DND-41 (cell line): Measurements from ENCODE around the gene FSCB.

Experiments
- ATAC-seq: fragments of 200-7000 bp; cut with Tn5 transposase; 3 replicates; pipeline ENCODE4 v1.9.1; 2021; ENCODE audit warnings: low read depth; ENCODE audit not compliant: insufficient read depth
- DNase-seq: peaks from one replicate; pipeline ENCODE4 v3.0.0-alpha.2; 2020
- H2AFZ ChIP-seq: 2 replicates; pipeline ENCODE4 v1.6.0; 2012; ENCODE audit warnings: low read depth, low read length
- H3K27ac ChIP-seq: 2 replicates; pipeline ENCODE4 v1.5.1; 2012; ENCODE audit warnings: low read length, inconsistent platforms
- H3K27me3 ChIP-seq: fragments of 200-600 bp; sonication (generic); 2 replicates; pipeline ENCODE4 v1.6.0; 2012; ENCODE audit warnings: low read length, mild to moderate bottlenecking, inconsistent platforms; ENCODE audit not compliant: insufficient read depth, poor library complexity
- H3K36me3 ChIP-seq: 2 replicates; pipeline ENCODE4 v1.5.1; 2012; ENCODE audit warnings: low read length, inconsistent platforms; ENCODE audit not compliant: insufficient read depth
- H3K4me1 ChIP-seq: 2 replicates; pipeline ENCODE4 v1.5.1; 2012; ENCODE audit warnings: mild to moderate bottlenecking, low read length; ENCODE audit not compliant: insufficient read depth
- H3K4me2 ChIP-seq: 2 replicates; pipeline ENCODE4 v1.6.0; 2012; ENCODE audit warnings: mild to moderate bottlenecking, moderate library complexity, low read length, inconsistent platforms; ENCODE audit not compliant: insufficient read depth
- H3K4me3 ChIP-seq, 2 experiments: fragments of 200-600 bp in 1 of 2; shearing (Covaris generic) in 1 of 2; 2 replicates each; pipeline ENCODE4 v1.5.1; 2012 to 2016; ENCODE audit warnings: inconsistent platforms in 2 of 2, low read length in 2 of 2, mild to moderate bottlenecking in 2 of 2, low read depth in 1 of 2, moderate library complexity in 1 of 2
- H3K79me2 ChIP-seq: 2 replicates; pipeline ENCODE4 v1.6.0; 2012; ENCODE audit warnings: low read length, inconsistent platforms; ENCODE audit not compliant: insufficient read depth
- H3K9ac ChIP-seq: 2 replicates; pipeline ENCODE4 v1.6.0; 2012; ENCODE audit warnings: low read depth, mild to moderate bottlenecking, inconsistent platforms, low read length, moderate library complexity
- H3K9me3 ChIP-seq: 2 replicates; pipeline ENCODE4 v1.5.1; 2012; ENCODE audit warnings: low read length, moderate library complexity, mild to moderate bottlenecking, inconsistent platforms; ENCODE audit not compliant: insufficient read depth, severe bottlenecking
- H4K20me1 ChIP-seq: 2 replicates; pipeline ENCODE4 v1.6.0; 2012; ENCODE audit warnings: low read length; ENCODE audit not compliant: insufficient read depth
- CTCF ChIP-seq: IDR thresholded peaks from 2 replicates; pipeline ENCODE4 v1.5.1; 2012; ENCODE audit warnings: borderline replicate concordance, low read length, moderate library complexity, mild to moderate bottlenecking; ENCODE audit not compliant: poor library complexity, severe bottlenecking; ENCODE audit errors: extremely low read depth
- EZH2 ChIP-seq: IDR thresholded peaks from 3 replicates; pipeline ENCODE4 v1.6.1; 2012; ENCODE audit warnings: borderline replicate concordance, low read depth, mild to moderate bottlenecking, moderate library complexity, low read length, inconsistent platforms; ENCODE audit not compliant: severe bottlenecking

FSCB gene

GRCh38 chr14:44507183-44507582 lies at the start of gene FSCB:
TSS of gene FSCB (minus strand) at chr14:44507283. CDS start at chr14:44506987, 296 bp downstream.
- Histone ChIP-seq H4K20me1 (no peaks in the 10 kb centered on the region), H3K79me2 (no peaks in the 10 kb centered on the region), H3K27me3 (no peaks in the 10 kb centered on the region), H3K9me3 (no peaks in the 10 kb centered on the region), H3K36me3 (no peaks in the 10 kb centered on the region), H3K4me1 (no peaks in the 10 kb centered on the region), H3K9ac (no peak within 1 kb of the TSS), H3K4me2 (no peak within 1 kb of the TSS), H2AFZ (no peak within 1 kb of the TSS), H3K27ac (no peak within 1 kb of the TSS), H3K4me3 (no peak within 1 kb of the TSS)
- TF ChIP-seq CTCF = no peak
- TF ChIP-seq EZH2 = no peak
- DNase-seq (no peak), ATAC-seq (no peak)

- Histone ChIP-seq H3K36me3 (no peaks in the 10 kb centered on the region), H4K20me1 (no peaks in the 10 kb centered on the region), H2AFZ (no peak overlapping the region), H3K27ac (no peak overlapping the region), H3K79me2 (no peaks in the 10 kb centered on the region), H3K4me3 (no peak overlapping the region), H3K9ac (no peak overlapping the region), H3K9me3 (no peaks in the 10 kb centered on the region), H3K4me2 (no peak overlapping the region), H3K27me3 (no peaks in the 10 kb centered on the region), H3K4me1 (no peaks in the 10 kb centered on the region)
- DNase-seq (no peak), ATAC-seq (no peak)
- TF ChIP-seq EZH2 (no peak), CTCF (no peak)
Observed at GRCh38 chr14:44531658-44532057, 24.6 kb upstream of the FSCB start.

GRCh38 chr14:44530475-44530874 lies 23.4 kb upstream of the FSCB start:
- Histone ChIP-seq H3K4me3 (no peak overlapping the region), H3K79me2 (no peaks in the 10 kb centered on the region), H3K4me1 (no peaks in the 10 kb centered on the region), H3K27ac (no peak overlapping the region), H3K4me2 (no peak overlapping the region), H3K36me3 (no peaks in the 10 kb centered on the region), H3K9me3 (no peaks in the 10 kb centered on the region), H4K20me1 (no peaks in the 10 kb centered on the region), H3K9ac (no peak overlapping the region), H3K27me3 (no peaks in the 10 kb centered on the region), H2AFZ (no peak overlapping the region)
- ATAC-seq = no peak
- TF ChIP-seq EZH2 (no peak), CTCF (no peak)
- DNase-seq = no peak

GRCh38 chr14:44529026-44529425 lies 21.9 kb upstream of the FSCB start:
- H3K4me3 ChIP-seq = no peak overlapping the region
- H3K9ac ChIP-seq = no peak overlapping the region
- no peaks in the 10 kb centered on the region for H3K9me3 ChIP-seq
- H3K36me3 ChIP-seq = no peaks in the 10 kb centered on the region
- H2AFZ ChIP-seq = no peak overlapping the region
- H3K4me2 ChIP-seq = no peak overlapping the region
- no peaks in the 10 kb centered on the region for H4K20me1 ChIP-seq
- H3K79me2 ChIP-seq = no peaks in the 10 kb centered on the region
- H3K27me3 ChIP-seq = no peaks in the 10 kb centered on the region
- H3K4me1 ChIP-seq = no peaks in the 10 kb centered on the region
- H3K27ac ChIP-seq = no peak overlapping the region
- no peak for DNase-seq
- no peak for ATAC-seq
- no peak for TF ChIP-seq EZH2
